HG03175 (cell line): ENCODE measurements around the gene INTS13.
"Not testable (repeated sequence)": the region's sequence is repeated elsewhere in the genome, so short reads cannot be mapped to it uniquely, and the experiment has no call there.

ENCODE experiments used
- ATAC-seq: cut with Tn5 transposase; IDR thresholded peaks from one replicate; pipeline ENCODE4 v1.9.1; 2021; ENCODE audit warnings: mild to moderate bottlenecking, moderate library complexity; ENCODE audit not compliant: unreplicated experiment

The INTS13 gene

GRCh38 chr12:26871985-26872384, 65.8 kb downstream of the INTS13 start:
- no peak for ATAC-seq

- ATAC-seq = no peak
Measured at GRCh38 chr12:26870491-26871419, 67.0 kb downstream of the INTS13 start.

GRCh38 chr12:26869908-26870459, 67.8 kb downstream of the INTS13 start:
- ATAC-seq = no peak

DNA sequence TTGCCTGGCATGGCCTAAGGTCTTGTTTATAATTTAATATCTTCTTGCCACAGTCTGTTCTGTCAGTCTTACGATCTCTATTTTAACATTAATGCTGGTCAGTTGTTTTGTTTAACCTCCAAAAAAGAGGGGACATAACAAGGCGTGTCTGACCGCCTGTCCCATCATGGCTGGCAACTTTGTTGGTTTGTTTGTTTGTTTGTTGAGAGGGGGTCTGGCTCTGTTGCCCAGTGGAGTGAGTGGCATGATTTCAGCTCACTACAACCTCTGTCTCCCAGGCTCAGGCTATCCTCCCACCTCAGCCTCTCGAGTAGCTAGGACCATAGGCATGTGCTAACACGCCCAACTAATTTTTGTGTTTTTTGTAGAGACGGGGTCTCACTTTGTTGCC, 68.7 kb downstream of the INTS13 start:
- ATAC-seq = no peak

DNA sequence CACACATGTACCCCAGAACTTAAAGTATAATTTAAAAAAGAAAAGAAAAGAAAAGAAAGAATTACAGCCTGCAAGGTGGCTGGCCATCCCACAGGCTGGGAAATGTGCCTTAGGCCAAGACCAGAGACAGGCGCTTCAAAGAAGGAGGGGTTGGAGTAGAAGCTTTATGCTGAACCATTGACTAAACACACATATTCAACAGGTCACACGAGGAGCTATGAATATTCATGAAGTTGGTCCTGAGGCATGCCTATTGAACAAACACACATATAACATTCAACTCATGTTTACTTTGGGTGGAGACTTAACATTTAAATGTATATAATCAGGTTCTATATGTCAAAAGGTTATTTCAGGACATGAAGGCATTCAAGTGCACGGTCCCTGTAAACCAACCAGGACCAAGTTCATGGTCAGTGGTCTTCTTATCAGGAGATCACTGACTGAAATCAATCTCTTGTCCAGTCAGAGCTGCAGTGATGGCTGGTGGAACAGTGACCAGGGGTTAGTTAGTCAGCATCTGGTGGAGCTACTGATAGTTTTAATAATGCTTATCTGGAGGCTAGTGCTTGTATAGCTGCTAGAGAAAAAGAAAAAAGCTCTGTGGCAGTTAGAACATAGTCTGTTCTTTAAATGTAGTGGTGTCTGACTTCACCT, 69.2 kb downstream of the INTS13 start:
- no peak for ATAC-seq

GRCh38 chr12:26867080-26867479, 70.7 kb downstream of the INTS13 start:
- ATAC-seq = peak; percentile 75

DNA sequence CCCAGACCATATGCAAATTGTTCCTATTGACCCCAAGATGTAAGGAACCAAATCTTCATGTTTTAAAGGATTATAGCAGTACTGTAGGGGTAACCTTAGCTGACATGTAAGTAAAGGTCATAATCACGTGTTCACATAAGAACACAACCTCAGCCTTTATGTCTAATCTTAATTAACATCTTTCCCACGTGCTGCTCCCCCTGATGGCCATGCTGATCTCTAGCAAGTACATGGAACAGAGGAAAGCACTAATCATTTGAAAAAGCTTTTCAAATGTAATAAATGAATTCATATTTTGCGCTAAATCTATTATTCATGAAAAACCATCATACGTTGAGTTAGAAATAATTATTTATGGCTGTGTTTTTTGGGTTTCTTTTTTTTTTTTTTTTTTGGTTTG, 74.3 kb downstream of the INTS13 start:
- no peak for ATAC-seq

DNA sequence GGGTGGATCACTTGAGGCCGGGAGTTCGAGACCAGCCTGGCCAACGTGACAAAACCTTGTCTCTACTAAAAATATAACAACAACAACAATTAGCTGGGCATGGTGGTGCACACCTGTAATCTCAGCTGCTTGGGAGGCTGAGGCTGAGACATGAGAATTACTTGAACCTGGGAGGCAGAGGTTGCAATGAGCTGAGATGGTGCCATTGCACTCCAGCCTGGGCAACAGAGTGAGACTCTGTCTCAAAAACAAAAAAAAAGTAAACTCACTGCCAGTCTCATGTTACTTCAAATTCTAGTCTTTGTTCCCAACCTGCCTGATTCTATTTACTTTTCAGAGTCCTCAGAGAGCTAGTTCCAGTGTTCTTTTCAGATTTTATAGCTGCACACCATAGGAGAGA, 75.0 kb downstream of the INTS13 start:
- not testable (repeated sequence) for ATAC-seq

DNA sequence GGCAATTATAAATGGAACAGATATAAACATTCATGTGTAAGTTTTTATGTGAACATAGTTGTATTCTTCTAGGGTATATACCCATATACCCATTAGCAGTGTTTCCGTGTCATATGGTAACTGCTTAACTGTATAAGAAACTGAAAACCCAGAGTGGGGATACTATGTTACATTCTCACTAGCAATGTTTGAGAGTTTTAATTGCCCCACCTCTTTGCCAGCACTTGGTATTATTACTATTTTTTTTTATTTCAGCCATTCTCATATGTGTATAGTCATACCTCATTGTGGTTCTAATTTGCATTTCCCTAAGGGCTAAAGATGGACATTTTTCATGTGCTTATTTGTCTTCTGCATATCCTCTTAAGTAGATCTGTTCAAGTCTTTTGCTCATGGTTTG, 76.1 kb downstream of the INTS13 start:
- ATAC-seq = no peak

DNA sequence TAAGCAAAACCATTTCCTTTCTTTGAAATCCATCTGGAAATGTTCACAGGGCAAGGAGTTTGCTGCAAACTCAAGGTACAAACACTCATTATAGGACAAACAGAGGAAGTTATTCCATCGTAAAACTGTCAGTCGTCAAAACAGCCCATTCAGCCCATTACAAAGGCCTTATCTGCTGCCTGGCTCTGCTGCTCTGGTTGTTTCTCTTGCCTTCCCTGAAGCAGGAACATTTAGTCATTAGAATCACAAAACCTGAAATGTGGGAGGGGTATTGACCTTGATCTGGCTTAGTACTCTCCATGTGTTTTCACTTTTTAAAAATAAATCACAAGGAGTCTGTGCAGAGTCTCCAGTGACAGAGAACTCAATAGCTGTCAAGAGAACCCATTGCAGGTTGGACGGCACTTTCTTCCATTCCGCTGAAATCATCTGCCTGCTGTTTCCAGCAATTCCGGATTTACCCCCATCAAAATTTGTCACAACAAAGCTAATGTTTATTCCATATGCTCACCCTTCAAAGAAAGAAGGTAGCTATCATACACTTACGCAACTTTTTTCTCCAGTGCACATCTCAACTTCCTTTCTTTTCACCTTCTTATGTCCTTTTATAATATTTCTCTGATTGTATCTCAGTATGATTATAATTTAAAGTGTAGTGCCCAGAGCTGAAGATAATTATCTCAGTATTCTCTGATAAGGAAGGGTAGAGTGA, 80.2 kb downstream of the INTS13 start:
- no peak for ATAC-seq

DNA sequence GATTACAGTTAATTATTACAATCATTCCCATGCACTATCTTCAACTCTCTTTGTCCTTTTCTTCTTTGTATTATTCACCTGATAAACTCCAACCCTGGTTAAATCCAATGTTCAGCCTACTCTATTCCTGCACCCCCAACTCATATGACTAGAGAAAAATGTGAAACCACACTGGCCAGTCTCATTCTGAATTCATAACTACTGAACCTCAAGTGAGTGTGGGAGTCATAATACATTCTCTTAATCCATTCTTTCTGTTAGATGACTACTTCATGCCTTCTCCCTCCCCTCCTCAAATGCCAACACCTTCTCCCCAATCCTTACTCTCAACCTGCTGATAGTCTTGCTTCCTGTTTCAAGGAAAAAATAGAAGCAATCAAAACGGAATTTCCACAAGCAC, 82.4 kb downstream of the INTS13 start:
- ATAC-seq = no peak
